ENCODE measurements around the gene BAG1. TPM values are rescaled to one million over a fixed set of nuclear protein-coding genes. Genes with fewer than 3 reads are reported as not detected.

The BAG1 gene
- total and polyA plus RNA-seq, 2 of the 13 experiments (the other 11 are each of a cell fraction or from before 2014, with no cell fraction given) = 23.1 to 59.5 TPM

GRCh38 chr9:33293782-33294181 is 29.3 kb upstream of the BAG1 start (continued):
- TF ChIP-seq, protein P1, sequence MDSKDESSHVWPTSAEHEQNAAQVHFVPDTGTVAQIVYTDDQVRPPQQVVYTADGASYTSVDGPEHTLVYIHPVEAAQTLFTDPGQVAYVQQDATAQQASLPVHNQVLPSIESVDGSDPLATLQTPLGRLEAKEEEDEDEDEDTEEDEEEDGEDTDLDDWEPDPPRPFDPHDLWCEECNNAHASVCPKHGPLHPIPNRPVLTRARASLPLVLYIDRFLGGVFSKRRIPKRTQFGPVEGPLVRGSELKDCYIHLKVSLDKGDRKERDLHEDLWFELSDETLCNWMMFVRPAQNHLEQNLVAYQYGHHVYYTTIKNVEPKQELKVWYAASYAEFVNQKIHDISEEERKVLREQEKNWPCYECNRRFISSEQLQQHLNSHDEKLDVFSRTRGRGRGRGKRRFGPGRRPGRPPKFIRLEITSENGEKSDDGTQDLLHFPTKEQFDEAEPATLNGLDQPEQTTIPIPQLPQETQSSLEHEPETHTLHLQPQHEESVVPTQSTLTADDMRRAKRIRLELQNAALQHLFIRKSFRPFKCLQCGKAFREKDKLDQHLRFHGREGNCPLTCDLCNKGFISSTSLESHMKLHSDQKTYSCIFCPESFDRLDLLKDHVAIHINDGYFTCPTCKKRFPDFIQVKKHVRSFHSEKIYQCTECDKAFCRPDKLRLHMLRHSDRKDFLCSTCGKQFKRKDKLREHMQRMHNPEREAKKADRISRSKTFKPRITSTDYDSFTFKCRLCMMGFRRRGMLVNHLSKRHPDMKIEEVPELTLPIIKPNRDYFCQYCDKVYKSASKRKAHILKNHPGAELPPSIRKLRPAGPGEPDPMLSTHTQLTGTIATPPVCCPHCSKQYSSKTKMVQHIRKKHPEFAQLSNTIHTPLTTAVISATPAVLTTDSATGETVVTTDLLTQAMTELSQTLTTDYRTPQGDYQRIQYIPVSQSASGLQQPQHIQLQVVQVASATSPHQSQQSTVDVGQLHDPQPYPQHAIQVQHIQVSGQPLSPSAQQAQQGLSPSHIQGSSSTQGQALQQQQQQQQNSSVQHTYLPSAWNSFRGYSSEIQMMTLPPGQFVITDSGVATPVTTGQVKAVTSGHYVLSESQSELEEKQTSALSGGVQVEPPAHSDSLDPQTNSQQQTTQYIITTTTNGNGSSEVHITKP (CRISPR knock-in tag; IDR thresholded peaks at IDR 0.05; ENCODE audit: low read depth) = peak; percentile 57; the same call in 1 of the 2 replicates
- TF ChIP-seq ZNF331 (CRISPR knock-in tag; IDR thresholded peaks at IDR 0.05) (0 out of 2 replicates have a peak, but pooled peaks have one; percentile 18), GTF2F1 (IDR thresholded peaks at IDR 0.05; ENCODE audit: low read length) (no peak), ZSCAN29 (CRISPR knock-in tag; conservative IDR thresholded peaks at IDR 0.05) (0 out of 2 replicates have a peak, but pooled peaks have one; percentile 37), SNAI1 (CRISPR knock-in tag; IDR thresholded peaks at IDR 0.05; ENCODE audit: borderline replicate concordance) (no peak), SMAD3 (CRISPR knock-in tag; IDR thresholded peaks at IDR 0.05) (peak; percentile 79; the same call in 1 of the 2 replicates), TFDP1 (CRISPR knock-in tag; IDR thresholded peaks at IDR 0.05; ENCODE audit: borderline replicate concordance) (peak; percentile 27; the same call in 1 of the 2 replicates), HNF1A (IDR thresholded peaks at IDR 0.05; ENCODE audit: low read depth) (0 out of 2 replicates have a peak, but pooled peaks have one; percentile 14), HNF1A (CRISPR knock-in tag; IDR thresholded peaks at IDR 0.05; ENCODE audit: borderline replicate concordance) (no peak), ZBTB20 (CRISPR knock-in tag; IDR thresholded peaks at IDR 0.05; ENCODE audit: borderline replicate concordance, low read depth) (no peak), FOXA3 (CRISPR knock-in tag; IDR thresholded peaks at IDR 0.05) (peak; percentile 92), ZNF644 (CRISPR knock-in tag; IDR thresholded peaks at IDR 0.05; ENCODE audit: low read depth) (peak; percentile 96), NCOA1 (CRISPR knock-in tag; IDR thresholded peaks at IDR 0.05) (no peak), ZNF124 (CRISPR knock-in tag; IDR thresholded peaks at IDR 0.05) (no peak), LCORL (IDR thresholded peaks at IDR 0.05) (peak; percentile 34; the same call in 1 of the 2 replicates), LCORL (CRISPR knock-in tag; IDR thresholded peaks at IDR 0.05) (0 out of 2 replicates have a peak, but pooled peaks have one; percentile 29), KAT2B (IDR thresholded peaks at IDR 0.05; ENCODE audit: borderline replicate concordance, low read depth, low read length) (no peak), DNMT3B (CRISPR knock-in tag; conservative IDR thresholded peaks at IDR 0.05) (no peak), HNF4G (IDR thresholded peaks at IDR 0.05; ENCODE audit: borderline replicate concordance, low read depth, low read length) (peak; percentile 90), HNF4G (CRISPR knock-in tag; IDR thresholded peaks at IDR 0.05; ENCODE audit: borderline replicate concordance, low read depth) (peak; percentile 26; the same call in 1 of the 2 replicates)
- TF ChIP-seq, protein P2, sequence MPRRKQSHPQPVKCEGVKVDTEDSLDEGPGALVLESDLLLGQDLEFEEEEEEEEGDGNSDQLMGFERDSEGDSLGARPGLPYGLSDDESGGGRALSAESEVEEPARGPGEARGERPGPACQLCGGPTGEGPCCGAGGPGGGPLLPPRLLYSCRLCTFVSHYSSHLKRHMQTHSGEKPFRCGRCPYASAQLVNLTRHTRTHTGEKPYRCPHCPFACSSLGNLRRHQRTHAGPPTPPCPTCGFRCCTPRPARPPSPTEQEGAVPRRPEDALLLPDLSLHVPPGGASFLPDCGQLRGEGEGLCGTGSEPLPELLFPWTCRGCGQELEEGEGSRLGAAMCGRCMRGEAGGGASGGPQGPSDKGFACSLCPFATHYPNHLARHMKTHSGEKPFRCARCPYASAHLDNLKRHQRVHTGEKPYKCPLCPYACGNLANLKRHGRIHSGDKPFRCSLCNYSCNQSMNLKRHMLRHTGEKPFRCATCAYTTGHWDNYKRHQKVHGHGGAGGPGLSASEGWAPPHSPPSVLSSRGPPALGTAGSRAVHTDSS (CRISPR knock-in tag; conservative IDR thresholded peaks at IDR 0.05) = no peak

Data from HepG2 (cell line).